GM21619 (cell line): ENCODE results near the gene C4orf54.

Experiments
- ATAC-seq: cut with Tn5 transposase; IDR thresholded peaks from one replicate; pipeline ENCODE4 v1.9.1; 2021; ENCODE audit not compliant: unreplicated experiment

C4orf54 gene

GRCh38 chr4:99652596-99653436 lies 4.8 kb downstream of the C4orf54 start:
- no peak for ATAC-seq

GRCh38 chr4:99651811-99652485 lies 5.7 kb downstream of the C4orf54 start:
- ATAC-seq, result no peak

- ATAC-seq, result no peak
Measured at GRCh38 chr4:99651016-99651769, 6.4 kb downstream of the C4orf54 start.

GRCh38 chr4:99649778-99650177 lies 7.8 kb downstream of the C4orf54 start:
- no peak for ATAC-seq

- no peak for ATAC-seq
Measured at GRCh38 chr4:99649208-99649607, 8.4 kb downstream of the C4orf54 start.

GRCh38 chr4:99648321-99648720 lies 9.3 kb downstream of the C4orf54 start:
- no peak for ATAC-seq

GRCh38 chr4:99647071-99647470 lies 10.6 kb downstream of the C4orf54 start:
- ATAC-seq, result no peak

- ATAC-seq, result no peak
Measured at GRCh38 chr4:99645638-99646037, 12.0 kb downstream of the C4orf54 start.

GRCh38 chr4:99645036-99645435 lies 12.6 kb downstream of the C4orf54 start:
- ATAC-seq, result no peak

- no peak for ATAC-seq
Measured at GRCh38 chr4:99644453-99644852, 13.2 kb downstream of the C4orf54 start.

GRCh38 chr4:99642725-99643489 lies 14.7 kb downstream of the C4orf54 start:
- no peak for ATAC-seq

- ATAC-seq, result no peak
Measured at GRCh38 chr4:99640676-99641075, 17.0 kb downstream of the C4orf54 start.

- no peak for ATAC-seq
Measured at GRCh38 chr4:99637174-99637573, 20.5 kb downstream of the C4orf54 start.

- ATAC-seq, result no peak
Measured at GRCh38 chr4:99636422-99636821, 21.2 kb downstream of the C4orf54 start.

- no peak for ATAC-seq
Measured at GRCh38 chr4:99635601-99636000, 22.0 kb downstream of the C4orf54 start.

- ATAC-seq, result no peak
Measured at GRCh38 chr4:99634742-99635360, 22.8 kb downstream of the C4orf54 start.

- no peak for ATAC-seq
Measured at GRCh38 chr4:99633772-99634171, 23.9 kb downstream of the C4orf54 start.

GRCh38 chr4:99630857-99631360 lies 26.7 kb downstream of the C4orf54 start:
- no peak for ATAC-seq

- ATAC-seq, result no peak
Measured at GRCh38 chr4:99629962-99630554, 27.6 kb downstream of the C4orf54 start.

GRCh38 chr4:99628040-99628439 lies 29.6 kb downstream of the C4orf54 start:
- ATAC-seq, result no peak
